ENCODE data around the gene CASQ2. TPM values are rescaled to one million over a fixed set of nuclear protein-coding genes. Genes with fewer than 3 reads are reported as not detected.

CASQ2 gene
- total RNA-seq, 1 donor from 2014 or later: not detected

DNA sequence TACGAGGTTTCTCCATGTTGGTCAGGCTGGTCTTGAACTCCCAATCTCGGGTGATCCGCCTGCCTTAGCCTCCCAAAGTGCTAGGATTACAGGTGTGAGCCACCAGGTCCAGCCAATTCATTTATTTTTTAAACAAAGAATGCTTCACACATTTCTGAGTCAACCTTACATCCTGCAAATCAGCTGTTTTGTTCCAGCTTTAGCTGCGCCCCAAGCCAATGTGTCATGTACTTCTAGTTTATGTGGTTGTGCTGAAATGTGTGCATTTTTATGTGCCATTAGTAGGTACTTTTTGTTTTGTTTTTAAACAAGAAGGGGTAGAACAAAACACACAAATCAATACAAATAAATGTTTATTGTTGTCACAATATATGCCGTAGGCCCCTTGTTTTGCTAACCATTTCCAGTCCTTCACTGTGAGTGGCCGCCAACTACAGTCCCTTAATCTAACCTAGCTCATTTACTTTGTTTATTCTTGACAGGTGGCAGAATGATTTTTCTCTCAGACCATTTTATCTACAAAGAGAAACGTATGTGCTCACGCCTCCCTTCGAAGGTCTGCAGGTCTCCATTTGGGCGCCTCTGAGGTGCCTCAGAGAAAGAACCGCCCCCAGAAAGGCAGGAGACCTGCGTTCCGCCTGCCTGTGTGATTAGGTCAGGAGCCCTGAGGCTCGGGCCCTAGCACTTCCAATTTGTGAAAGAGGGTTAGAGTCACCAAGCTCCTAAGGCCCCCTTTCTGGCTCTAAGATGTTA lies 2.8 kb upstream of the CASQ2 start:
- peaks cover 2% of the 10 kb centered on the region for H3K4me1 Mint-ChIP-seq (ENCODE audit: unreplicated experiment)
- H3K4me3 Mint-ChIP-seq (ENCODE audit: unreplicated experiment): no peak overlapping the region
- DNase-seq (ENCODE audit: low spot score): peak; percentile 15
- H3K36me3 Mint-ChIP-seq (ENCODE audit: low read depth, unreplicated experiment): no peaks in the 10 kb centered on the region
- H3K9me3 Mint-ChIP-seq (ENCODE audit: unreplicated experiment): no peaks in the 10 kb centered on the region
- H3K27ac Mint-ChIP-seq (ENCODE audit: unreplicated experiment): no peak overlapping the region
- peaks cover 4% of the 10 kb centered on the region for H3K27me3 Mint-ChIP-seq (ENCODE audit: unreplicated experiment)
- TF ChIP-seq, protein P1, sequence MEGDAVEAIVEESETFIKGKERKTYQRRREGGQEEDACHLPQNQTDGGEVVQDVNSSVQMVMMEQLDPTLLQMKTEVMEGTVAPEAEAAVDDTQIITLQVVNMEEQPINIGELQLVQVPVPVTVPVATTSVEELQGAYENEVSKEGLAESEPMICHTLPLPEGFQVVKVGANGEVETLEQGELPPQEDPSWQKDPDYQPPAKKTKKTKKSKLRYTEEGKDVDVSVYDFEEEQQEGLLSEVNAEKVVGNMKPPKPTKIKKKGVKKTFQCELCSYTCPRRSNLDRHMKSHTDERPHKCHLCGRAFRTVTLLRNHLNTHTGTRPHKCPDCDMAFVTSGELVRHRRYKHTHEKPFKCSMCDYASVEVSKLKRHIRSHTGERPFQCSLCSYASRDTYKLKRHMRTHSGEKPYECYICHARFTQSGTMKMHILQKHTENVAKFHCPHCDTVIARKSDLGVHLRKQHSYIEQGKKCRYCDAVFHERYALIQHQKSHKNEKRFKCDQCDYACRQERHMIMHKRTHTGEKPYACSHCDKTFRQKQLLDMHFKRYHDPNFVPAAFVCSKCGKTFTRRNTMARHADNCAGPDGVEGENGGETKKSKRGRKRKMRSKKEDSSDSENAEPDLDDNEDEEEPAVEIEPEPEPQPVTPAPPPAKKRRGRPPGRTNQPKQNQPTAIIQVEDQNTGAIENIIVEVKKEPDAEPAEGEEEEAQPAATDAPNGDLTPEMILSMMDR (IDR thresholded peaks at IDR 0.05; ENCODE audit: unreplicated experiment): no peak

DNA sequence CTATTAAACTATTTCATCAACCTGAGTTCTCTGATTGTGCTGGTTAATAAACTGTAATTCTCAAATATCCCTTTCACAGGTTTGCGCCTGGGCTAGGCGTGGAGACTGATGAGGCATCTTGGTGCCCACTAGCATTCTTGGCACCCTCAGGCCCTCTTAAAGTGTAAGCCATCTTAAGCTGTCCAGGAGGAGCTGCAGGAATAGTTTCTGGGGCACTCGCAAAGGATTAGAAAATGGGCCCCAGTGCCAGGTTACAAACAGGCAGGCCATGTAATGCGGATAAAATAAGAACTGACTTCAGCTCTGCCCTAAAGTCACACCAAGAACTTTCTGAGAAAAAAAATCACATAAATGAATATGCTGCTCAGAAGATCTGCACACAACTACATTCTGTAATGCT lies 1.1 kb downstream of the CASQ2 start:
- Mint-ChIP-seq H3K27ac (ENCODE audit: unreplicated experiment) (no peak overlapping the region), H3K4me1 (ENCODE audit: unreplicated experiment) (peaks cover 8% of the 10 kb centered on the region), H3K36me3 (ENCODE audit: low read depth, unreplicated experiment) (no peaks in the 10 kb centered on the region), H3K27me3 (ENCODE audit: unreplicated experiment) (peaks cover 4% of the 10 kb centered on the region), H3K4me3 (ENCODE audit: unreplicated experiment) (no peak overlapping the region), H3K9me3 (ENCODE audit: unreplicated experiment) (no peaks in the 10 kb centered on the region)
- TF ChIP-seq, protein P1 (IDR thresholded peaks at IDR 0.05; ENCODE audit: unreplicated experiment): no peak
- no peak for DNase-seq (ENCODE audit: low spot score)

DNA sequence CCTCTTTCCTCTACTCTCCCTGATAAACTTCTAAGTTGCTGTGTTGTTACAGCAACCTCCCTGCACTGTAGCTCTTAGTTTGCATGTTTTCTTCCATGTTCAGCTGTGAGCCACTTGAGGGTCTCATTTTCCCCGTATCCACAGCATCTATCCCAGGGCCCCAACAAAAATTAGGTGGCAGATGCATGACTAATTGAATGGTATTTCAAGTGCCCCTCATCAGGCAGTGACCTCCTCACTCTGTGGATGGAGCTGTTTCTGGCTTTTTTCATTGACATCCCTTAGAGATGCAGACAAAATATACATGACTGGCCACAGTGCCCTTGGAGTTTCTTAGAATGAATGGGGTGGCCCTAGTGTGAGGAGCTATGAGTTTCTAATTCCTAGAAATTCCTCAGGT lies 3.4 kb downstream of the CASQ2 start:
- Mint-ChIP-seq H3K27ac (ENCODE audit: unreplicated experiment) (no peak overlapping the region), H3K27me3 (ENCODE audit: unreplicated experiment) (peaks cover 6% of the 10 kb centered on the region), H3K4me3 (ENCODE audit: unreplicated experiment) (no peak overlapping the region), H3K9me3 (ENCODE audit: unreplicated experiment) (no peaks in the 10 kb centered on the region), H3K36me3 (ENCODE audit: low read depth, unreplicated experiment) (no peaks in the 10 kb centered on the region), H3K4me1 (ENCODE audit: unreplicated experiment) (peaks cover 5% of the 10 kb centered on the region)
- TF ChIP-seq, protein P1 (IDR thresholded peaks at IDR 0.05; ENCODE audit: unreplicated experiment): no peak
- no peak for DNase-seq (ENCODE audit: low spot score)

DNA sequence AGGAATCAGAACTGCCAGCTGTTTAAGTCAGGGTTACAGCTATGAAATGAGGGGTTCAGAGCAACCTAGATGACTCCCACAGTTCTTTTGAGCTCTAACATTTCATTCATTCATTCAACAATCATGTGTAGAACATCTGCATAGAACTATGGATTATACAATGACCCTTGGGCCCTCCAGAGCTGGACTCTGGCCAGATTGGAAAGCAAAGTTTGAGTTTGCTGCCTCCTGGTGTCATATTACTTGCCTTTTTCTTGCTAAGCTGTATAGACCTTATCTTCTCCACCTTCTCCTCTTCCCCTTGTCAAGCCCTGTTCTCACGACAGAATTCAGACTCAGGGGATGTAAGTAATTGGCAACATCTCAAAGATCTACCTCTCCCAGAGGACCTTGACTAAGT lies 4.0 kb downstream of the CASQ2 start:
- Mint-ChIP-seq H3K27me3 (ENCODE audit: unreplicated experiment) (peaks cover 4% of the 10 kb centered on the region), H3K27ac (ENCODE audit: unreplicated experiment) (no peak overlapping the region), H3K4me3 (ENCODE audit: unreplicated experiment) (no peak overlapping the region), H3K4me1 (ENCODE audit: unreplicated experiment) (peaks cover 5% of the 10 kb centered on the region), H3K9me3 (ENCODE audit: unreplicated experiment) (no peaks in the 10 kb centered on the region), H3K36me3 (ENCODE audit: low read depth, unreplicated experiment) (no peaks in the 10 kb centered on the region)
- DNase-seq (ENCODE audit: low spot score): peak; percentile 57
- TF ChIP-seq, protein P1 (IDR thresholded peaks at IDR 0.05; ENCODE audit: unreplicated experiment): no peak

GRCh38 chr1:115762779-115763178 lies 5.7 kb downstream of the CASQ2 start:
- H3K27me3 Mint-ChIP-seq (ENCODE audit: unreplicated experiment): peaks cover 4% of the 10 kb centered on the region
- no peak for DNase-seq (ENCODE audit: low spot score)
- no peaks in the 10 kb centered on the region for H3K9me3 Mint-ChIP-seq (ENCODE audit: unreplicated experiment)
- H3K27ac Mint-ChIP-seq (ENCODE audit: unreplicated experiment): no peak overlapping the region
- no peaks in the 10 kb centered on the region for H3K36me3 Mint-ChIP-seq (ENCODE audit: low read depth, unreplicated experiment)
- H3K4me1 Mint-ChIP-seq (ENCODE audit: unreplicated experiment): peaks cover 5% of the 10 kb centered on the region
- TF ChIP-seq, protein P1 (IDR thresholded peaks at IDR 0.05; ENCODE audit: unreplicated experiment): no peak
- H3K4me3 Mint-ChIP-seq (ENCODE audit: unreplicated experiment): no peak overlapping the region

Data from endothelial cell (in vitro differentiated cells).